DMS153 (cell line): ENCODE data around the gene ENDOD1.
"Not testable (repeated sequence)": the region's sequence is repeated elsewhere in the genome, so short reads cannot be mapped to it uniquely, and the experiment has no call there.

Experiments used
- DNase-seq: peaks from one replicate; lab custom pipeline; 2025; lab: John Stamatoyannopoulos, UW

Gene ENDOD1

GRCh38 chr11:95104121-95104830, 14.6 kb downstream of the ENDOD1 start:
- DNase-seq, result no peak

DNA sequence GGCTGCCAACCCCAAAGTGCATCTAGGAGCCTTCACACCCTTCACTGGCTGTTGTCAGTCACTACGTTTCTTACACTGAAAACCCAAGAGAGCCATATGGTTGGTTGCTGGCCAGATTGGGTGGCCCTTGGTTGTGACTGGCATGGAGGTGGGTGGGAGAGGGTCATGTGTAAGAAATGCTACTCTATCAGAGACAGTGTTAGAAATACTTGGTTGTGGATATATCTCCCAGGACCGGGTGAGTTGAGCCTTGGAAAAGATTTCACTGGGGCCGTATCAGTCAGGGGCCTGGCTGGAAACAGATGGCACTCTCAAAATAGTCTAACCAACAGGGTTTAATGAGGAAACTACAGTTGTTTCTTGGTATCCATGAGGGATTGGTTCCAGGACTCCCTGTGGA, 15.2 kb downstream of the ENDOD1 start:
- no peak for DNase-seq

DNA sequence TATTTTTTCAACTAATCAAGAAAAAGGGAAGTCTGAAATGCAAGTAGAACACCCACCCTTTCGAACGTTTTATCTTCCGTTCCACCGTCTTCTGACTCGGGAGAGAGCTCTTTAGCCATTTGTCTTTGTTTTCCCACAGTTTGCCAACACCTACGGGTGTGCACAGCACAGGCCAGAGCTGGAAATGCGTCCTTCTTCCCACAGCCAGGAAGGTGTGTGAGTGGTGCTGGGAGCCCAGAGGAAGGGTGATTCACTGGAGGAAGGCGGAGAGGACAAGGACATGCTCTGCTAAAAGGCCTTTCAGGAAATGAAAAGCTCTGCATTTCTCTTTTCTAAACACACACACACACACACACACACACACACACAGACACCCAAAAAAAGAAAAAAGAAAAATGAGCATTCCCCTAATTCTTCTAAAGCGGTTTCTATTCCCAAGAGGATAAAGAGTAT, 18.5 kb downstream of the ENDOD1 start:
- DNase-seq, result no peak

GRCh38 chr11:95108671-95109551, 19.3 kb downstream of the ENDOD1 start:
- DNase-seq, result no peak

DNA sequence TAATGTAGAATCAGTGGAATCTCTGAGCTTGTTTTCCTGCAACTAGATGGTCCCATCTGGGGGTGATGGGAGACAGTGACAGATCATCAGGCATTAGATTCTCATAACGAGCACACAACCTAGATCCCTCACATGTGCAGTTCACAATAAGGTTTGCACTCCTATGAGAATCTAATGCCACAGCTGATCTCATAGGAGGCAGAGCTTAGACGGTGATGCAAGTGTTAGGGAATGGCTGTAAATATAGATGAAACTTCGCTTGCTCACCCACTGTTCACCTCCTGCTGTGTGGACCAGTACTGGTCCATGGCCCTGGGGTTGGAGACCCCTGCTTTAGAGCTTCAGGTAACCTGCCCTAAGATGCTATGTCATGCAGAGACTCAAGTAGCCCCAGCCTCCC, 21.8 kb downstream of the ENDOD1 start:
- not testable (repeated sequence) for DNase-seq

GRCh38 chr11:95111923-95112540, 22.4 kb downstream of the ENDOD1 start:
- no peak for DNase-seq

- DNase-seq, result no peak
Measured at GRCh38 chr11:95115597-95115996, 26.0 kb downstream of the ENDOD1 start.

DNA sequence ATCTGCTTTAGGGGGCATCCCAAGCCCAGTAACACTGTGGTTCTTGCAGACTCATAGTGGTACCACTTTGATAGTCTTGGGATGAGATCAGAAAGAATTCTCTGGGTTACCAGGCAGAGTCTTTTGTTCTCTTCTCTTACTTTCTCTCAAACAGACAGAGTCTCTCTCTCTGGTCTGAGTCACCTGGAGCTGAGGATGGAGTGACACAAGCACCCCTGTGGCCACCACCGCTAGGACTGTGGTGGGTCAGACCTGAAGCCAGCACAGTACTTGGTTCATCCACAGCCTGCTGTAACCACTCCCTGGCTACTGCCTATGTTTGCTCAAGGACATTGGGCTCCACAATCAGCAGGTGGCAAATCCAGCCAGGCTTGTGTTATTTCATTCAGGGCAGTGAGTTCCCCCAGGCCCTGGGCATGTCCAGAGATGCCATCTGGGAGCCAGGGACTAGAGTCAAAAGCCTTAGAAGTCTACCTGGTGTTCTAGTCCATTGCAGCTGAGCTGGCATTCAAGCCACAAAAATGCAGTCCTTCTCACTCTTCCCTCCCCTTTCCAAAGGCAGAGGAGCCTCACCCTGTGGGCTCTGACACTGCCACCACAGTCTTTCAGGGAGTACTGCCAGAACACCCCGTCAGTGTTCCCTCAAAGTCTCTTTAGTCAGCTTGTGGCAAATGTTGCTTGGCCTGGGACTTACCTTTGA, 29.9 kb downstream of the ENDOD1 start:
- no peak for DNase-seq

- DNase-seq, result no peak
Measured at GRCh38 chr11:95121698-95122097, 32.1 kb downstream of the ENDOD1 start.

GRCh38 chr11:95123556-95123955, 33.9 kb downstream of the ENDOD1 start:
- DNase-seq, result no peak

DNA sequence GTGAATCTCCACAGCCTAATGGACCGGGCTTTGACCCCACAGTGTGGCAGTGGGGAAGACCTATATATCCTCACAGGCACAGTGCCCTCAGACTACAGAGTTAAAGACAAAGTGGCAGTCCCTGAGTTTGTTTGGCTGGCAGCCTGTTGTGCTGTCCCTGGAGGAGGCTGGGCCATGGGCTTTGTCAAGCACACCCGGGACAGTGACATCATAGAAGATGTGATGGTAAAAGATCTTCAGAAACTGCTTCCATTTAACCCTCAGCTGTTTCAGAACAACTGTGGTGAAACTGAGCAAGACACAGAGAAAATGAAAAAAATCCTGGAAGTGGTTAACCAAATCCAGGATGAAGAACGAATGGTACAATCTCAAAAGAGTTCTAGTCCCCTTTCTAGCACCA, 39.0 kb downstream of the ENDOD1 start:
- no peak for DNase-seq

DNA sequence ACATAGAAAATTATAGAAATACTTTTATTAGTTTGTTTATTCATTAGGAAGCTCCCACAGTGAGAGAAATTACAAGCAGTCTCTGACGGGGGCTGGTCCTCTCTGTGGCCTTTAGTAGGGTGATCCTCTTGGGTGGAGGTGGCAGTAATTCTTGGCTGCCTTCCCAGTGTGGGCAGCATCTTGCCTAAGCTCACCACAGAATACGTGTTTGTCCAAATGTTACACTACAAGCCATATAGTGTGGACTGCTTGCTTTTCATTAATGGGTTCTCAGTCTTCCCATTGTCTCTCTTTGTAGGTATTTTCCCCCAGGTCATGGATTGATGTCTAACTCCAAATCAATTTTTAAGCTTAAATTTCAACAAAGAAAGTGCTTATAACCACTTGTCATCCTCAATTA, 43.3 kb downstream of the ENDOD1 start:
- DNase-seq, result no peak

GRCh38 chr11:95134491-95134890, 44.8 kb downstream of the ENDOD1 start:
- DNase-seq, result no peak

DNA sequence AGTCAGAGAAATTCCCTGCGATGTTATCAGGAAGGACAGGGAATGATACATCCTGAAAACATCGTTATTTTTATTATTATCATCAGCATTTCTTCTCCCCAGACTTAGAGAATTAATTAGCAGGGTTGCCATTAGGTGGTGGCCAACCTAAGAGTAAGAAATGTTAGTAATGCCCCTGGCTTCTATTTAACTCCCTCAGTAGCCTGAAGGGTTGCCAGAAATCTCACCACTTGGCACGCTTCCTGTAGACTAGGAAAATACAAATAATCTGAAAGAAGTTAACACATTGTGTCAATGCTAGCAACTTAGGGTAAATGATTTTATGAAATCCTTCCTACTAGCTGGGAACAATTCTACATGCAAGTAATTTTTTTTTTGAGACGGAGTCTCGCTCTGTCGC, 45.5 kb downstream of the ENDOD1 start:
- DNase-seq, result no peak

GRCh38 chr11:95135880-95136279, 46.2 kb downstream of the ENDOD1 start:
- no peak for DNase-seq

GRCh38 chr11:95136747-95137146, 47.1 kb downstream of the ENDOD1 start:
- not testable (repeated sequence) for DNase-seq

DNA sequence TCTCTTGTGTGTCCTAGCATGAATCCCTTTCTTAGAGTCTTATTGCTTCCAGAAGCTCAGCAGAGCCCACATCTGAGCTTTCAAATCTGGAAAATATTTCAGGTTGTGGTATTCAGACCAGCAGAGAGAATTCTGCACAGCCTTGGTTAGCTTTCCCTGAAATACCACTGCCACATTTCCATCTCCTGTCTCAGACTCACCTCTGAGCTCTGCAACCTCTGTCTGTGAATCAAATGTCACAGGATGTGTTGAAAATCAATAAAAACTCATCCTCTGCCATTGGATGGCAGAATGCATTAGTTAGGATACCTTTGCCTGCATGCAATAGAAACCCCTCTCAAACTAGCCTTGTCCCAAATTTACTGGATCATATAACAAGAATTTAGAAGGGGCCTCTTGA, 47.7 kb downstream of the ENDOD1 start:
- DNase-seq, result no peak

DNA sequence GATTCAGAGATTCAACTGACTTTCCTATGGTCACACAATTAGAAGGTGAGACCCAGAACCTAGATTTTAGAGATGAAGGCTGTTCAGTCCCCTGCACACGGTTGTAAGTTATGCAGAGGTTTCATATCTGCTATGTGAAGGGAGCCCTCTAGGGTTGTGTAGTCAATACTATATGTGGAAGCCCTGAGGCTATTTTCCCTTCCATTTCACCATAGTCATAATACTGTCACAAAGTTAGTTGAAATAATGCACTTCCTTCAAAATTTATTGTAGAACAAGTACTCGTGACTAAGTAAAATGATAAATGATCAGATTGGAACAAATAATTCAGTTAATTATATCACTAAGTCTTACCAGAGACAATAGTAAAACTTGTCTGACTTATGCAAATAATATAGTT, 48.8 kb downstream of the ENDOD1 start:
- DNase-seq, result peak; percentile 18

GRCh38 chr11:95140397-95141033, 50.9 kb downstream of the ENDOD1 start:
- DNase-seq, result no peak

DNA sequence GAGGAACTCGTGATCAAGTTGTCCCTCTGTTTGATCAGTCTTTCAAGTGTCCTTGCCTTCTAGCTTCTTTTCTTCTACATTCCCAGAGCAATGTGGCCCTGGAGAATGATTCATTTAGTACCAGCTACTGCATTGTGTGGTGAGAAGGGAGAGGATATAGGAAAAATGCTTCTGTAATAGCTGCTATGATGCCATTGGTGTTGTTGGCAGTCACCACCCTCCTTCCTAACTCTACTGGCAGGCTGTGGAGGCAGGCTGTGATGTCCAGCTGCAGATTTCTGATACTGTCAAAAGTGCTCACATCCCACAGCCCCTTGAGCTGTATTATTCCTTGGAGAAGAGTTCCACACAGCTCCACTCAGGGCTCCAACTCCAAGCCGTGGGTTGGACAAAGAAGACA, 52.8 kb downstream of the ENDOD1 start:
- DNase-seq, result no peak

GRCh38 chr11:95143106-95143681, 53.5 kb downstream of the ENDOD1 start:
- DNase-seq, result no peak
